ENCODE results near the gene ESD.

ESD gene

DNA sequence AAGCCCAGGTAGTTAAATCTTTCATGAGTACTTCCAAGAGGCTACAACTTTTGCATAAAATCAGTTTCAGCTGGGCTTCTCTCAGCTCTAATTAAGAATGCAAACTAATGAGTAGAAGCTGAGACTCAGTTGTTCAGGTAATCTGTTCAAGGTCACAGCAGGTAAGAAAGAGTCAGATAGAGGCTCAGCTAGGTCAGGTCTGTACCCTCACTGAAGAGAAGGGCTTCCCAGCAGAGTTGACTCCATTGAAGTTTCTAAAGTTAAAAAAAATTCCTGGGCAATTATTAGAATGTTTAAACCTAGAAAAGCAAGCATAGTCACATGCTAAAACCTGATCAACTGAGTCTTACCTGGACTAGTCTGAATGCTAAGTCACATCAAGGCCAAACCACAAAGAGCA, 42.1 kb downstream of the ESD start:
- Histone ChIP-seq H3K27ac (ENCODE audit: low read depth, low read length) (no peak overlapping the region), H3K9ac (ENCODE audit: low read length) (no peak overlapping the region), H3K9me2 (replicated peaks; ENCODE audit: insufficient read depth, low read length) (no peaks in the 10 kb centered on the region), H3K36me3 (ENCODE audit: low read length) (no peaks in the 10 kb centered on the region), H3K4me3 (ENCODE audit: insufficient read depth, low read length, poor library complexity, severe bottlenecking) (no peak overlapping the region), H4K20me1 (ENCODE audit: low read depth, low read length) (no peaks in the 10 kb centered on the region), H3F3A (ENCODE audit: insufficient read depth) (no peaks in the 10 kb centered on the region; the same call in 1 of the 2 replicates), H3K9me3 (ENCODE audit: insufficient read depth, low read length) (no peaks in the 10 kb centered on the region), H2AFZ (ENCODE audit: low read depth, low read length, severe bottlenecking) (no peak overlapping the region), H3K79me2 (ENCODE audit: insufficient read depth, low read length) (no peaks in the 10 kb centered on the region), H3K4me2 (ENCODE audit: low read depth, low read length, poor library complexity, severe bottlenecking) (no peak overlapping the region), H3K27me3 (ENCODE audit: low read length) (no peaks in the 10 kb centered on the region)
- TF ChIP-seq, protein P1, sequence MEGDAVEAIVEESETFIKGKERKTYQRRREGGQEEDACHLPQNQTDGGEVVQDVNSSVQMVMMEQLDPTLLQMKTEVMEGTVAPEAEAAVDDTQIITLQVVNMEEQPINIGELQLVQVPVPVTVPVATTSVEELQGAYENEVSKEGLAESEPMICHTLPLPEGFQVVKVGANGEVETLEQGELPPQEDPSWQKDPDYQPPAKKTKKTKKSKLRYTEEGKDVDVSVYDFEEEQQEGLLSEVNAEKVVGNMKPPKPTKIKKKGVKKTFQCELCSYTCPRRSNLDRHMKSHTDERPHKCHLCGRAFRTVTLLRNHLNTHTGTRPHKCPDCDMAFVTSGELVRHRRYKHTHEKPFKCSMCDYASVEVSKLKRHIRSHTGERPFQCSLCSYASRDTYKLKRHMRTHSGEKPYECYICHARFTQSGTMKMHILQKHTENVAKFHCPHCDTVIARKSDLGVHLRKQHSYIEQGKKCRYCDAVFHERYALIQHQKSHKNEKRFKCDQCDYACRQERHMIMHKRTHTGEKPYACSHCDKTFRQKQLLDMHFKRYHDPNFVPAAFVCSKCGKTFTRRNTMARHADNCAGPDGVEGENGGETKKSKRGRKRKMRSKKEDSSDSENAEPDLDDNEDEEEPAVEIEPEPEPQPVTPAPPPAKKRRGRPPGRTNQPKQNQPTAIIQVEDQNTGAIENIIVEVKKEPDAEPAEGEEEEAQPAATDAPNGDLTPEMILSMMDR (IDR thresholded peaks at IDR 0.05; ENCODE audit: insufficient read depth, low read length, poor library complexity, severe bottlenecking) = no peak

DNA sequence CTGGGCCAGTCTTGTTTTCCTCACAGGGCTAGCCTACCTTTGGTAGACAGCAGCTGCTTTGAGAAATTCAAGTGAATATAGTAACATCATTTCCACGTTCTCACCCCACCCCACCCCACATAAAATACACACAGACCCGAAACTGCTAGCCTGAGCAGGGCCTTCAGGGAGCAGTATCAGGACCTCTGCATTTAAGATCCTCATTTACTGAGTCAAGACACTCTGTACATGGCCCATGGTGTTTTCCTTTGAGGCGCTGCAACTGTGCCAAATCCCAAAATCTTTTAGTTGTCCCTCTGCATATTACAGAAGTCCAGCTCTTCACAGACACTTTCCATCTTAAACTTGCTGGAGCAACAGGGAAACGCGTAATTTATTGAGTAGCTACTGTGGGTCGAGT, 43.0 kb downstream of the ESD start:
- Histone ChIP-seq H3K9ac (ENCODE audit: low read length) (no peak overlapping the region), H3K79me2 (ENCODE audit: insufficient read depth, low read length) (no peaks in the 10 kb centered on the region), H3F3A (ENCODE audit: insufficient read depth) (no peaks in the 10 kb centered on the region; the same call in 1 of the 2 replicates), H3K27ac (ENCODE audit: low read depth, low read length) (no peak overlapping the region), H3K4me3 (ENCODE audit: insufficient read depth, low read length, poor library complexity, severe bottlenecking) (no peak overlapping the region), H3K27me3 (ENCODE audit: low read length) (no peaks in the 10 kb centered on the region), H2AFZ (ENCODE audit: low read depth, low read length, severe bottlenecking) (no peak overlapping the region), H3K9me3 (ENCODE audit: insufficient read depth, low read length) (no peaks in the 10 kb centered on the region), H4K20me1 (ENCODE audit: low read depth, low read length) (no peaks in the 10 kb centered on the region), H3K9me2 (replicated peaks; ENCODE audit: insufficient read depth, low read length) (no peaks in the 10 kb centered on the region), H3K36me3 (ENCODE audit: low read length) (no peaks in the 10 kb centered on the region), H3K4me2 (ENCODE audit: low read depth, low read length, poor library complexity, severe bottlenecking) (no peak overlapping the region)
- TF ChIP-seq EZH2phosphoT487 (conservative IDR thresholded peaks at IDR 0.05; ENCODE audit: low read length) = no peak
- TF ChIP-seq, protein P1 (IDR thresholded peaks at IDR 0.05; ENCODE audit: insufficient read depth, low read length, poor library complexity, severe bottlenecking) = no peak

DNA sequence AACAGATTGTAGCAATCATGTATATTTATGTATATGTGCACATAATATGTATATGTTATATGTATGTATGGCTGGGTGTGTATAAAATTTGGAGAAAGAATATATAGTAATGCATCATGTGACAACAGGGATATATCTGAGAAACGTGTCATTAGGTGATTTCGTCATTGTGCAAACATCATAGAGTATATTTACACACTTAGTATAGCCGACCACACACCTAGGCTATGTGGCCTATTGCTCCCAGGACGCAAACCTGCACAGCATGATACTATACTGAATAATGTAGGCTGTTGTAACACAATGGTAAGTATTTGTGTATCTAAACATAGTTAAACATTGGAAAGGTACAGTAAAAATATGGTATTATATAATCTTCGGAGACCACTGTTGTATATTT, 43.8 kb downstream of the ESD start:
- H4K20me1 ChIP-seq (ENCODE audit: low read depth, low read length) = no peaks in the 10 kb centered on the region
- no peaks in the 10 kb centered on the region for H3K9me2 ChIP-seq (replicated peaks; ENCODE audit: insufficient read depth, low read length)
- no peaks in the 10 kb centered on the region for H3K36me3 ChIP-seq (ENCODE audit: low read length)
- H3K9ac ChIP-seq (ENCODE audit: low read length) = no peak overlapping the region
- no peaks in the 10 kb centered on the region for H3K79me2 ChIP-seq (ENCODE audit: insufficient read depth, low read length)
- H3K27ac ChIP-seq (ENCODE audit: low read depth, low read length) = no peak overlapping the region
- TF ChIP-seq, protein P1 (IDR thresholded peaks at IDR 0.05; ENCODE audit: insufficient read depth, low read length, poor library complexity, severe bottlenecking) = no peak
- TF ChIP-seq EZH2phosphoT487 (conservative IDR thresholded peaks at IDR 0.05; ENCODE audit: low read length) = no peak
- H3K9me3 ChIP-seq (ENCODE audit: insufficient read depth, low read length) = no peaks in the 10 kb centered on the region
- H3K27me3 ChIP-seq (ENCODE audit: low read length) = no peaks in the 10 kb centered on the region
- no peak overlapping the region for H3K4me3 ChIP-seq (ENCODE audit: insufficient read depth, low read length, poor library complexity, severe bottlenecking)
- H3F3A ChIP-seq (ENCODE audit: insufficient read depth) = no peaks in the 10 kb centered on the region; the same call in 1 of the 2 replicates
- no peak overlapping the region for H3K4me2 ChIP-seq (ENCODE audit: low read depth, low read length, poor library complexity, severe bottlenecking)
- H2AFZ ChIP-seq (ENCODE audit: low read depth, low read length, severe bottlenecking) = no peak overlapping the region

Measured in SU-DHL-6 (cell line).